A673 (cell line): ENCODE data around the gene ZNF506. TPM values are rescaled to one million over a fixed set of nuclear protein-coding genes. Genes with fewer than 3 reads are reported as not detected.

Source experiments
- BruUV-seq: library from RNA; stranded (reverse); fragments of 400-500 nt; replicated peaks from 2 replicates; lab custom pipeline; 2021; lab: Mats Ljungman, UMichigan
- CTCF ChIA-PET: fragments of 300-600 bp; sonication (Branson Sonifier 250); formaldehyde crosslinking; loops from one replicate; lab custom pipeline; 2022; ENCODE audit warnings: antibody characterized with exemption; lab: Charles Lee
- POLR2A ChIA-PET: fragments of 300-600 bp; sonication (Branson Sonifier 250); formaldehyde crosslinking; loops from one replicate; lab custom pipeline; 2022; ENCODE audit warnings: antibody characterized with exemption; ENCODE audit not compliant: low non-redundant PET; lab: Charles Lee
- DNase-seq: peaks from one replicate; pipeline ENCODE4 v3.0.0-alpha.2; 2015; ENCODE audit warnings: low spot score
- H3K27ac ChIP-seq: fragments of 200-600 bp; sonication (generic); 2 replicates; pipeline ENCODE4 v1.5.1; 2016; ENCODE audit warnings: mixed run types, low read depth, mild to moderate bottlenecking, mixed read lengths, antibody characterized with exemption, low read length; ENCODE audit not compliant: poor library complexity, severe bottlenecking
- H3K27me3 ChIP-seq: fragments of 200-600 bp; sonication (generic); replicated peaks from 2 replicates; pipeline ENCODE4 v1.6.1; 2017; ENCODE audit warnings: mixed run types, low read depth, mild to moderate bottlenecking, mixed read lengths, antibody characterized with exemption, low read length; ENCODE audit not compliant: insufficient read depth, poor library complexity
- H3K36me3 ChIP-seq: fragments of 200-600 bp; sonication (generic); 2 replicates; pipeline ENCODE4 v1.6.1; 2016; ENCODE audit warnings: mixed run types, mild to moderate bottlenecking, mixed read lengths, antibody characterized with exemption, low read length; ENCODE audit not compliant: insufficient read depth, poor library complexity, severe bottlenecking
- H3K4me1 ChIP-seq: fragments of 200-600 bp; sonication (generic); 2 replicates; pipeline ENCODE4 v1.6.1; 2017; ENCODE audit warnings: mixed run types, mild to moderate bottlenecking, mixed read lengths, antibody characterized with exemption, low read length; ENCODE audit not compliant: insufficient read depth, poor library complexity, severe bottlenecking
- H3K4me3 ChIP-seq: fragments of 200-600 bp; sonication (generic); 2 replicates; pipeline ENCODE4 v1.5.1; 2016; ENCODE audit warnings: low read depth, mixed run types, mild to moderate bottlenecking, mixed read lengths, low read length; ENCODE audit not compliant: poor library complexity, severe bottlenecking
- H3K9me3 ChIP-seq: fragments of 200-600 bp; sonication (generic); 2 replicates; pipeline ENCODE4 v1.6.1; 2016; ENCODE audit warnings: mixed run types, low read depth, mild to moderate bottlenecking, mixed read lengths, antibody characterized with exemption, low read length; ENCODE audit not compliant: poor library complexity, severe bottlenecking
- EZH2 ChIP-seq: fragments of 200-600 bp; sonication (generic); IDR thresholded peaks from 2 replicates; pipeline ENCODE4 v1.6.1; 2017; ENCODE audit warnings: borderline replicate concordance, low read depth, mild to moderate bottlenecking, mixed read lengths, antibody characterized with exemption, low read length; ENCODE audit not compliant: poor library complexity, severe bottlenecking
- intact Hi-C: fragments of 100-400 bp; cut with micrococcal nuclease; formaldehyde crosslinking; loops from one replicate; pipeline ENCODE4 v1.10.0; 2022; ENCODE audit not compliant: unreplicated experiment
- total RNA-seq: library from RNA; stranded (reverse); gene quantifications from 2 replicates; pipeline ENCODE4 v1.2.3, GENCODE V29; 2021
- TF ChIP-seq, protein P1 (sequence below): fragments of 300-800, 200-600 bp; sonication (generic); conservative IDR thresholded peaks from 2 replicates; pipeline ENCODE4 v1.5.1; 2017; ENCODE audit warnings: low read depth, mild to moderate bottlenecking, antibody characterized with exemption, low read length, moderate library complexity, mixed read lengths

The ZNF506 gene
- total RNA-seq, 1 experiment from 2014 or later, result 14.7 TPM

DNA sequence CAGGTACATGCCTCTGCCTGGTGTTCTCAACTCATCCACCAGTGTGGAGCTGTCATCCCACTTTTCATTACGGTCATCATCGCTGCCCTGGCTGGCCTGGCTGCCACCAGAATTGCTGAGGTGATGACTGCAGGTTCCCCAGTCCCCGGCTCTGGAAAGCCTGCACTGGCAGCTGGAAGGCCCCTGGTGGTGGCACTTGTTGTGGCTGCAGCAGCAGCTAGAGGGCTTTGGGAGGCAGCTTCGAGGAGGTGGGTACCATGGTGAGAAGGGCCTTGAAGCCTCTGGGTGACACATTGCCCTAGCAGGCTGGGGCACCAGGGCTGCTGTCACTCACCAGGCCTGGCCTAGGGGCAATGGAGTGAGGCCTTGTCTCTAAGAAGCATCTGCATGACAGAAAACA is 63.4 kb downstream of the ZNF506 start:
- POLR2A ChIA-PET, result no interaction called here
- TF ChIP-seq, protein P1, sequence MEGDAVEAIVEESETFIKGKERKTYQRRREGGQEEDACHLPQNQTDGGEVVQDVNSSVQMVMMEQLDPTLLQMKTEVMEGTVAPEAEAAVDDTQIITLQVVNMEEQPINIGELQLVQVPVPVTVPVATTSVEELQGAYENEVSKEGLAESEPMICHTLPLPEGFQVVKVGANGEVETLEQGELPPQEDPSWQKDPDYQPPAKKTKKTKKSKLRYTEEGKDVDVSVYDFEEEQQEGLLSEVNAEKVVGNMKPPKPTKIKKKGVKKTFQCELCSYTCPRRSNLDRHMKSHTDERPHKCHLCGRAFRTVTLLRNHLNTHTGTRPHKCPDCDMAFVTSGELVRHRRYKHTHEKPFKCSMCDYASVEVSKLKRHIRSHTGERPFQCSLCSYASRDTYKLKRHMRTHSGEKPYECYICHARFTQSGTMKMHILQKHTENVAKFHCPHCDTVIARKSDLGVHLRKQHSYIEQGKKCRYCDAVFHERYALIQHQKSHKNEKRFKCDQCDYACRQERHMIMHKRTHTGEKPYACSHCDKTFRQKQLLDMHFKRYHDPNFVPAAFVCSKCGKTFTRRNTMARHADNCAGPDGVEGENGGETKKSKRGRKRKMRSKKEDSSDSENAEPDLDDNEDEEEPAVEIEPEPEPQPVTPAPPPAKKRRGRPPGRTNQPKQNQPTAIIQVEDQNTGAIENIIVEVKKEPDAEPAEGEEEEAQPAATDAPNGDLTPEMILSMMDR, result no peak
- no peak for TF ChIP-seq EZH2
- no peaks in the 10 kb centered on the region for H3K9me3 ChIP-seq
- no peaks in the 10 kb centered on the region for H3K27me3 ChIP-seq
- no peak for DNase-seq
- no peaks in the 10 kb centered on the region for H3K4me1 ChIP-seq
- BruUV-seq, result no TSS peak
- intact Hi-C loops, result no loop called here
- H3K4me3 ChIP-seq, result no peak overlapping the region
- no peak overlapping the region for H3K27ac ChIP-seq
- H3K36me3 ChIP-seq, result no peaks in the 10 kb centered on the region
- CTCF ChIA-PET, result no interaction called here

DNA sequence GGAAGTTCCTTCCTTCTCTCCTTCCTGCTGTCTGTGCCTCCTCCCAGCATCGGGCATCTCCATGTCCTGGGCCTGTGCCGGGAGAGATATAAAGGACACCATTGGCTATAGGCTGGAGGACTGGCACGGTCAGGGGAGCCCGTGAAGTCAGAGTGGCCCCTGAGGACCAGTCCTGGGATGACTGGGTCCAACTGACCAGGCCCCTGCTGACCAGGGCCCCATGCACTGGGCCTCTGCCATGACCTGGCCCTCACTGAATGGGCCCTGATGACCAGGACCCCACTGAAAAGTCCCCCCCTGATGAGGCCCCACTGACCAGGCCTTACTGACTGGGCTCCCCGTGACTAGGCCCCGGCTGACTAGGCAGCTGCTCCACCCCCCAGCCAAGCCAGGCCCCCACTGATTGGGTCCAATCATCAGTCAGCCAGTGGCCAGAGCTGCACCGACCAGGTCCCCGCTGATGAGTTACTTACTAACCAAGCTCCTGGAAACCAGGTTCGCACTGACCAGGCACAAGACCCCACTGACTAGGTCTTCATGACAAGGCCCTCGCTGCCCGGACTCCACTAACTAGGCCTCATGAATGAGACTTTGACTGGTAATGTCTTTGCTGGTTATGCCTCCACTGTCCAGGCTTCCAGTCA is 68.7 kb downstream of the ZNF506 start:
- intact Hi-C loops, result no loop called here
- ChIA-PET CTCF (no interaction called here), POLR2A (no interaction called here)
- Histone ChIP-seq H3K27me3 (no peaks in the 10 kb centered on the region), H3K9me3 (no peaks in the 10 kb centered on the region), H3K36me3 (no peaks in the 10 kb centered on the region), H3K4me3 (no peak overlapping the region), H3K4me1 (no peaks in the 10 kb centered on the region), H3K27ac (no peak overlapping the region)
- TF ChIP-seq, protein P1, result no peak
- TF ChIP-seq EZH2, result no peak
- no peak for DNase-seq
- no TSS peak for BruUV-seq

DNA sequence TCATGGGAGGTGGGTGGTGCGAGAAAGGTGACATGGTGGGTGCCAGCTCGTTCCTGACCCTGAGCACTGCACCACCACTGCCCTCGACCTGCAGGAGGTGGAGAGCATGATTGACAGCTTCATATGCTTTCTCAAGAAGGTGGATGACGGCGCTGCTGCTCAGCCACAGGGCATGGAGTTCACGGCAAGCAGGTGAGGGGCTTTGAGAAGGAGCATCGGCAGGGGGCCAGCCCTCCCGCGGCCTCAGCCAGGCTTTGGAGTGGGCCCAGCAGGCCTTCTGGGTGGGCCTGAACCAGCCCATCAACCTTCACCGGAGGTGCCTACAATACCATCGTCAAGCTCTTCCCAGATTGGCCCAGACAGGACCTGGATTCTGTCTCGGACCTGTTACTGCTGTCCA is 69.7 kb downstream of the ZNF506 start:
- TF ChIP-seq, protein P1, result no peak
- TF ChIP-seq EZH2, result no peak
- Histone ChIP-seq H3K27ac (no peak overlapping the region), H3K4me3 (no peak overlapping the region), H3K4me1 (no peaks in the 10 kb centered on the region), H3K27me3 (no peaks in the 10 kb centered on the region), H3K36me3 (no peaks in the 10 kb centered on the region), H3K9me3 (no peaks in the 10 kb centered on the region)
- no TSS peak for BruUV-seq
- CTCF ChIA-PET, result no interaction called here
- POLR2A ChIA-PET, result no interaction called here
- intact Hi-C loops, result no loop called here
- no peak for DNase-seq
